ENCODE data around the gene DOCK10.
"Not testable (repeated sequence)": the region's sequence is repeated elsewhere in the genome, so short reads cannot be mapped to it uniquely, and the experiment has no call there.

DOCK10 gene

GRCh38 chr2:224946895-224947294 lies 95.4 kb downstream of the DOCK10 start:
- peak; percentile 50 to 92 (median 74) for DNase-seq

GRCh38 chr2:224944707-224945547 lies 97.3 kb downstream of the DOCK10 start:
- peak; percentile 58 to 89 (median 79) for DNase-seq

- DNase-seq: not testable (repeated sequence)
Observed at GRCh38 chr2:224943601-224944041, 98.6 kb downstream of the DOCK10 start.

GRCh38 chr2:224941960-224942359 lies 100.3 kb downstream of the DOCK10 start:
- DNase-seq: no peak

GRCh38 chr2:224940618-224941017 lies 101.7 kb downstream of the DOCK10 start:
- DNase-seq: no peak

GRCh38 chr2:224938651-224939182 lies 103.6 kb downstream of the DOCK10 start:
- peak in 3 of 4 experiments; percentile 23 to 61 (median 56) for DNase-seq

- DNase-seq: peak in 3 of 4 experiments; percentile 53 to 63 (median 62)
Observed at GRCh38 chr2:224937887-224938286, 104.4 kb downstream of the DOCK10 start.

- no peak for DNase-seq
Observed at GRCh38 chr2:224934526-224935188, 107.6 kb downstream of the DOCK10 start.

- no peak for DNase-seq
Observed at GRCh38 chr2:224933431-224933830, 108.8 kb downstream of the DOCK10 start.

- DNase-seq: peak in 3 of 4 experiments; percentile 40 to 65 (median 53)
Observed at GRCh38 chr2:224932522-224932921, 109.7 kb downstream of the DOCK10 start.

GRCh38 chr2:224931956-224932355 lies 110.3 kb downstream of the DOCK10 start:
- DNase-seq: no peak

- DNase-seq: no peak
Observed at GRCh38 chr2:224930990-224931389, 111.3 kb downstream of the DOCK10 start.

- DNase-seq: peak in 3 of 4 experiments; percentile 41 to 82 (median 73)
Observed at GRCh38 chr2:224930124-224930523, 112.1 kb downstream of the DOCK10 start.

GRCh38 chr2:224929512-224929911 lies 112.8 kb downstream of the DOCK10 start:
- DNase-seq: no peak

- DNase-seq: peak; percentile 40 to 71 (median 70)
Observed at GRCh38 chr2:224927646-224928173, 114.6 kb downstream of the DOCK10 start.

GRCh38 chr2:224927011-224927410 lies 115.3 kb downstream of the DOCK10 start:
- DNase-seq: peak in 3 of 4 experiments; percentile 36 to 64 (median 52)

GRCh38 chr2:224925810-224926100 lies 116.5 kb downstream of the DOCK10 start:
- DNase-seq: no peak

GRCh38 chr2:224925061-224925809 lies 117.0 kb downstream of the DOCK10 start:
- no peak for DNase-seq

- DNase-seq: peak in 2 of 4 experiments; percentile 40 to 57
Observed at GRCh38 chr2:224924631-224925030, 117.6 kb downstream of the DOCK10 start.

GRCh38 chr2:224922142-224922727 lies 120.0 kb downstream of the DOCK10 start:
- peak; percentile 74 to 94 (median 84) for DNase-seq

GRCh38 chr2:224919472-224920110 lies 122.7 kb downstream of the DOCK10 start:
- DNase-seq: peak in 1 of 4 experiments; percentile 36
